H1 (cell line): ENCODE data around the gene GRAMD4. TPM values are rescaled to one million over a fixed set of nuclear protein-coding genes. Genes with fewer than 3 reads are reported as not detected.

Experiments used
- CTCF ChIA-PET: fragments of 300-600 bp; sonication (Branson Sonifier 250); formaldehyde crosslinking; loops from one replicate; lab custom pipeline; 2021; ENCODE audit not compliant: partially characterized antibody; lab: Charles Lee
- POLR2A ChIA-PET: fragments of 300-600 bp; sonication (Branson Sonifier 250); formaldehyde crosslinking; loops from one replicate; lab custom pipeline; 2021; ENCODE audit warnings: inconsistent platforms; ENCODE audit not compliant: partially characterized antibody; lab: Charles Lee
- DNase-seq, 2 experiments: peaks; one replicate each; pipeline versions ENCODE4 v3.0.0 to v3.0.0-alpha.2; 2010 to 2022; ENCODE audit warnings: low spot score in 2 of 2, low read depth in 1 of 2, mixed read lengths in 1 of 2
- FAIRE-seq: peaks from 2 replicates; lab custom pipeline; 2011; peaks lifted over from hg19 to GRCh38; lab: Jason Lieb, UNC
- H2AFZ ChIP-seq: 2 replicates; pipeline ENCODE4 v1.8.1; 2012; ENCODE audit warnings: low read length, inconsistent platforms
- H2AK5ac ChIP-seq: 2 replicates; pipeline ENCODE4 v1.6.1; 2013; ENCODE audit warnings: low read depth, low read length
- H2BK120ac ChIP-seq: replicated peaks from 2 replicates; pipeline ENCODE3; 2013; ENCODE audit warnings: low read depth, low read length, inconsistent platforms
- H2BK12ac ChIP-seq: 2 replicates; pipeline ENCODE4 v1.6.1; 2013; ENCODE audit warnings: low read depth, low read length
- H2BK15ac ChIP-seq: 2 replicates; pipeline ENCODE4 v1.6.1; 2013; ENCODE audit warnings: low read length
- H2BK20ac ChIP-seq: 2 replicates; pipeline ENCODE4 v1.6.1; 2013; ENCODE audit warnings: low read length
- H2BK5ac ChIP-seq: 2 replicates; pipeline ENCODE4 v1.6.1; 2013; ENCODE audit warnings: low read depth, low read length
- H3K14ac ChIP-seq: 2 replicates; pipeline ENCODE4 v1.6.1; 2013; ENCODE audit warnings: inconsistent platforms; ENCODE audit not compliant: insufficient read length
- H3K18ac ChIP-seq: 2 replicates; pipeline ENCODE4 v1.6.1; 2013; ENCODE audit warnings: low read length; ENCODE audit errors: extremely low read depth
- H3K23ac ChIP-seq: 2 replicates; pipeline ENCODE4 v1.6.1; 2013; ENCODE audit warnings: inconsistent platforms; ENCODE audit not compliant: insufficient read length
- H3K23me2 ChIP-seq: 2 replicates; pipeline ENCODE4 v1.6.1; 2013; ENCODE audit warnings: low read depth, low read length
- H3K27ac ChIP-seq: 2 replicates; pipeline ENCODE4 v1.6.1; 2011; ENCODE audit warnings: low read depth, low read length, inconsistent platforms
- H3K27me3 ChIP-seq, 4 experiments: replicated peaks in 1 of 4; 1 replicate in 1 of 4; 2 replicates in 3 of 4; pipeline versions ENCODE4 v1.6.1 to v1.8.1; 2011 to 2013; ENCODE audit warnings: low read length in 3 of 4, mild to moderate bottlenecking in 3 of 4, inconsistent platforms in 2 of 4, mixed read lengths in 2 of 4, moderate library complexity in 1 of 4; ENCODE audit not compliant: control insufficient read depth in 3 of 4, insufficient read depth in 3 of 4; ENCODE audit errors: extremely low read depth in 1 of 4
- H3K36me3 ChIP-seq, 4 experiments: 2 replicates each; pipeline versions ENCODE4 v1.6.1 to v1.8.1; 2011 to 2013; ENCODE audit warnings: mild to moderate bottlenecking in 4 of 4, low read length in 3 of 4, moderate library complexity in 2 of 4, control low read depth in 1 of 4, inconsistent platforms in 1 of 4; ENCODE audit not compliant: insufficient read depth in 4 of 4, control insufficient read depth in 2 of 4
- H3K4ac ChIP-seq: replicated peaks from 2 replicates; pipeline ENCODE3; 2013; ENCODE audit warnings: low read length, low read depth, mixed read lengths, inconsistent platforms; ENCODE audit not compliant: insufficient read length
- H3K4me1 ChIP-seq, 4 experiments: replicated peaks in 1 of 4; 1 replicate in 1 of 4; 2 replicates in 3 of 4; pipeline versions ENCODE4 v1.6.1 to v1.8.1; 2011 to 2013; ENCODE audit warnings: low read length in 3 of 4, inconsistent platforms in 2 of 4, mixed read lengths in 1 of 4; ENCODE audit not compliant: insufficient read depth in 4 of 4, control insufficient read depth in 3 of 4
- H3K4me2 ChIP-seq, 2 experiments: 2 replicates each; pipeline versions ENCODE4 v1.6.1 to v1.8.1; 2011 to 2013; ENCODE audit warnings: low read depth in 2 of 2, low read length in 2 of 2, control low read depth in 1 of 2, inconsistent platforms in 1 of 2, mild to moderate bottlenecking in 1 of 2; ENCODE audit not compliant: insufficient read depth in 1 of 2
- H3K4me3 ChIP-seq, 4 experiments: fragments of 200-600, 300-600 bp in 1 of 4; sonication (generic), shearing (Covaris generic), sonication (Bioruptor Twin) in 1 of 4; 2 replicates each; pipeline versions ENCODE4 v1.5.1 to v1.8.1; 2011 to 2016; ENCODE audit warnings: low read length in 4 of 4, low read depth in 3 of 4, control low read depth in 2 of 4, inconsistent platforms in 2 of 4, mild to moderate bottlenecking in 2 of 4, mixed read lengths in 1 of 4, moderate library complexity in 1 of 4; ENCODE audit not compliant: insufficient read depth in 2 of 4; ENCODE audit errors: extremely low read depth in 1 of 4
- H3K56ac ChIP-seq: replicated peaks from 2 replicates; pipeline ENCODE3; 2013; ENCODE audit warnings: low read depth, mild to moderate bottlenecking, mixed read lengths, low read length, inconsistent platforms; ENCODE audit not compliant: insufficient read length
- H3K79me1 ChIP-seq: 2 replicates; pipeline ENCODE4 v1.6.1; 2013; ENCODE audit warnings: low read depth, low read length, control low read depth
- H3K79me2 ChIP-seq, 2 experiments: 2 replicates each; pipeline versions ENCODE4 v1.6.1 to v1.8.1; 2012 to 2013; ENCODE audit warnings: low read length in 2 of 2, mild to moderate bottlenecking in 2 of 2, inconsistent platforms in 1 of 2; ENCODE audit not compliant: insufficient read depth in 2 of 2, control insufficient read depth in 1 of 2
- H3K9ac ChIP-seq, 4 experiments: replicated peaks in 1 of 4; 1 replicate in 1 of 4; 2 replicates in 3 of 4; pipeline versions ENCODE4 v1.6.1 to v1.8.1; 2011 to 2013; ENCODE audit warnings: low read depth in 3 of 4, low read length in 3 of 4, control low read depth in 2 of 4, mild to moderate bottlenecking in 2 of 4, moderate library complexity in 2 of 4, inconsistent platforms in 1 of 4; ENCODE audit errors: extremely low read depth in 1 of 4
- H3K9me3 ChIP-seq, 2 experiments: 2 replicates each; pipeline versions ENCODE4 v1.6.1 to v1.8.1; 2012 to 2013; ENCODE audit warnings: mild to moderate bottlenecking in 2 of 2, moderate library complexity in 2 of 2, control low read depth in 1 of 2, inconsistent platforms in 1 of 2, low read depth in 1 of 2, low read length in 1 of 2, mixed read lengths in 1 of 2; ENCODE audit not compliant: insufficient read depth in 2 of 2
- H4K20me1 ChIP-seq, 2 experiments: replicated peaks in 1 of 2; 2 replicates each; pipeline versions ENCODE3 to v1.8.1; 2011 to 2013; ENCODE audit warnings: inconsistent platforms in 2 of 2, low read length in 2 of 2, mild to moderate bottlenecking in 1 of 2; ENCODE audit not compliant: insufficient read depth in 2 of 2, control insufficient read depth in 1 of 2
- H4K5ac ChIP-seq: 2 replicates; pipeline ENCODE4 v1.6.1; 2013; ENCODE audit warnings: low read length, low read depth, mixed read lengths, inconsistent platforms; ENCODE audit not compliant: insufficient read length
- H4K8ac ChIP-seq: 2 replicates; pipeline ENCODE4 v1.8.0; 2013; ENCODE audit warnings: mild to moderate bottlenecking, moderate library complexity, low read length, inconsistent platforms; ENCODE audit not compliant: insufficient read depth; ENCODE audit errors: extremely low read depth
- H4K91ac ChIP-seq: replicated peaks from 2 replicates; pipeline ENCODE3; 2013; ENCODE audit warnings: low read length, mixed read lengths, inconsistent platforms; ENCODE audit not compliant: insufficient read length
- KDM4A ChIP-seq: IDR thresholded peaks from one replicate; pipeline ENCODE4 v1.7.1; 2012; ENCODE audit warnings: low read depth, mild to moderate bottlenecking, moderate library complexity, low read length, inconsistent platforms; ENCODE audit not compliant: severe bottlenecking
- MAFK ChIP-seq: IDR thresholded peaks from 2 replicates; pipeline ENCODE4 v1.6.1; 2012; ENCODE audit warnings: low read depth, mild to moderate bottlenecking, improper control_type of control experiment, low read length
- RBBP5 ChIP-seq: IDR thresholded peaks from 2 replicates; pipeline ENCODE4 v1.7.1; 2012; ENCODE audit warnings: low read depth, mild to moderate bottlenecking, inconsistent platforms, low read length, moderate library complexity, borderline replicate concordance
- SIN3A ChIP-seq, 2 experiments: IDR thresholded peaks in 1 of 2; conservative IDR thresholded peaks in 1 of 2; 2 replicates each; pipeline ENCODE4 v1.6.1; 2011 to 2012; ENCODE audit warnings: low read length in 2 of 2, improper control_type of control experiment in 1 of 2, low read depth in 1 of 2, mild to moderate bottlenecking in 1 of 2
- SP2 ChIP-seq: IDR thresholded peaks from 2 replicates; pipeline ENCODE4 v1.6.1; 2012; ENCODE audit warnings: mild to moderate bottlenecking, low read length, inconsistent platforms
- TBP ChIP-seq: IDR thresholded peaks from 2 replicates; pipeline ENCODE4 v1.6.1; 2011; ENCODE audit warnings: low read depth, low read length, improper control_type of control experiment
- ZNF274 ChIP-seq: IDR thresholded peaks from 2 replicates; pipeline ENCODE4 v1.7.0; 2012; ENCODE audit warnings: low read length, borderline replicate concordance; ENCODE audit errors: extremely low read depth
- WGBS, 2 experiments: shearing (Covaris generic) in 1 of 2; methylation state at CpG; one replicate each; pipeline versions ENCODE4 v1.1.6 to v1.1.7; 2013 to 2015; ENCODE audit warnings: low lambda C conversion rate in 2 of 2, mixed read lengths in 2 of 2, inconsistent platforms in 1 of 2, low coverage in 1 of 2, missing lambda C conversion rate in 1 of 2; ENCODE audit not compliant: insufficient replicate concordance in 2 of 2, insufficient coverage in 1 of 2, insufficient read length in 1 of 2; ENCODE audit errors: extremely low coverage in 1 of 2, missing lambda C conversion rate in 1 of 2; 5-methylcytosine and 5-hydroxymethylcytosine counted together
- polyA plus RNA-seq, 7 experiments: library from polyadenylated mRNA; depleted of rRNA in 3 of 7; stranded (reverse) in 5 of 7; unstranded in 2 of 7; fragments of >200 nt in 5 of 7; fragments of 200-250 nt in 2 of 7; gene quantifications; 1 replicate in 5 of 7; 2 replicates in 1 of 7; 4 replicates in 1 of 7; pipeline versions ENCODE4 v1.2.1 to v1.2.3, GENCODE V29; 2011 to 2013; ENCODE audit warnings: missing spikeins in 2 of 7, mixed read lengths in 2 of 7
- total RNA-seq: library from RNA; stranded (reverse); fragmentation: NEBNext Ultra II Directional; extraction: Animal tissue kit (Norgen Biotek cat#: 25700); gene quantifications from 2 replicates; pipeline ENCODE4 v1.2.1, GENCODE V29; 2021

GRAMD4 gene
- total and polyA plus RNA-seq, 2 of the 8 experiments (the other 6 are each of a cell fraction or from before 2014, with no cell fraction given), result 7.9 to 25.6 TPM

GRCh38 chr22:46600273-46600796 lies 19.9 kb upstream of the GRAMD4 start:
- H3K9me3 ChIP-seq, result no peaks in the 10 kb centered on the region
- H2BK120ac ChIP-seq, result no peak overlapping the region
- no peak for TF ChIP-seq ZNF274
- TF ChIP-seq RBBP5, result no peak
- no peak for TF ChIP-seq TBP
- no peak for TF ChIP-seq SIN3A (conservative IDR thresholded peaks at IDR 0.05 in 1 of 2, IDR thresholded peaks at IDR 0.05 in 1 of 2; ENCODE audit: low read depth in 1 of 2, low read length in 2 of 2)
- no peak for TF ChIP-seq KDM4A
- TF ChIP-seq SP2, result no peak
- TF ChIP-seq MAFK, result no peak
- H3K79me2 ChIP-seq, result no peaks in the 10 kb centered on the region
- H2BK15ac ChIP-seq, result no peak overlapping the region
- no peak overlapping the region for H2AFZ ChIP-seq
- FAIRE-seq, result no peak
- H3K23me2 ChIP-seq, result no peaks in the 10 kb centered on the region
- H2BK5ac ChIP-seq, result no peak overlapping the region
- H3K14ac ChIP-seq, result no peak overlapping the region
- H2BK20ac ChIP-seq, result no peak overlapping the region
- DNase-seq, result no peak
- H3K4me1 ChIP-seq, result peaks cover 0 to 4% (median 3%) of the 10 kb centered on the region in 4 experiments; a peak in 3 of 7 replicates
- no peak overlapping the region for H3K23ac ChIP-seq
- peaks cover 0 to 4% of the 10 kb centered on the region in 2 experiments for H4K20me1 ChIP-seq
- no peaks in the 10 kb centered on the region for H3K27me3 ChIP-seq
- POLR2A ChIA-PET, result no interaction called here
- no peak overlapping the region for H2AK5ac ChIP-seq
- H3K36me3 ChIP-seq, result no peaks in the 10 kb centered on the region
- H4K91ac ChIP-seq, result no peak overlapping the region
- H3K27ac ChIP-seq, result no peak overlapping the region
- no peak overlapping the region for H3K4me2 ChIP-seq
- H3K79me1 ChIP-seq, result peaks cover 4% of the 10 kb centered on the region; the same call in 1 of the 2 replicates
- H4K5ac ChIP-seq, result no peak overlapping the region
- no peak overlapping the region for H3K56ac ChIP-seq
- no peak overlapping the region for H3K4ac ChIP-seq
- H3K4me3 ChIP-seq, result no peak overlapping the region
- H3K18ac ChIP-seq, result no peak overlapping the region
- WGBS, 2 experiments, result 90% methylated on average over 13 of the region's 15 CpGs; no CpG with 5 or more reads in 1 of the 2 experiments
- no peak overlapping the region for H4K8ac ChIP-seq
- CTCF ChIA-PET, result interaction anchor here (1.2 to 2.7 kb wide), 3 partner anchors 7 to 35 kb away, joined by 3 to 15 read pairs (median 6); no protein-coding TSS in a partner anchor
- H3K9ac ChIP-seq, result no peak overlapping the region
- H2BK12ac ChIP-seq, result no peak overlapping the region
